Lower leg skin (tissue), 3 donors: ENCODE measurements around the gene TOMT.

ENCODE experiments used
- CTCF ChIP-seq, 3 donors: fragments of 450-650 bp; IDR thresholded peaks; one replicate each; pipeline ENCODE4 v1.5.1; 2016; ENCODE audit warnings: antibody characterized with exemption in 3 of 3, mild to moderate bottlenecking in 3 of 3, moderate library complexity in 2 of 3
- POLR2A ChIP-seq, 2 donors: fragments of 450-650 bp; IDR thresholded peaks; one replicate each; pipeline ENCODE4 v1.6.1; 2016 to 2017; ENCODE audit warnings: antibody characterized with exemption in 2 of 2, mild to moderate bottlenecking in 1 of 2, moderate library complexity in 1 of 2

DNA sequence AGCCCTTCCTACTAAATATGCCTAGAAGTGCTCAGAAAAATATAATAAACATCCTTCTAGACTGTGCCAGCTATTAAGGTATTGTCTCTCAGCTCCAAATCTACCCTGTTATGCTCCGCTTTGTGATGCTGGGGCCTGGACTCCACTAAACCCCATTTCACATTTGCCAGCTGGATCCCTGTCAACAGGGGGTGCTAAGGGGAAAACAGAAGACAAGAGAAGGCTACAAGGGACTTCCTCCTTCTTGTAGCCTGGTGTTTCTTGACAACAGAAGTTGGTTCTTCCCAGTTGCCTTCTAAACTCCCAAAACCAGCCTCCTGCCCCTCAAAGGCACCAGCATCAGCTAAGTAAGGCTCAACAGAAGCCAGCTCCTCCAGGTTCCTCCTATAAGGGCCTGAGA lies 30.6 kb upstream of the TOMT start:
- TF ChIP-seq POLR2A (IDR thresholded peaks at IDR 0.05): no peak
- TF ChIP-seq CTCF (IDR thresholded peaks at IDR 0.05): no peak
